GM13977 (cell line): ENCODE results near the gene CLDN20.

ENCODE experiments used
- DNase-seq: peaks from one replicate; pipeline ENCODE4 v3.0.0; 2012; ENCODE audit warnings: low spot score
- in situ Hi-C: fragments of 300-500 bp; cut with MboI; formaldehyde crosslinking; loops from one replicate; pipeline ENCODE4 v1.12.0; 2022; ENCODE audit warnings: low sequenced_read_pairs, low pct_unique_long_range_greater_than_20kb, mixed read lengths, inconsistent platforms; ENCODE audit not compliant: unreplicated experiment
- TF ChIP-seq, protein P1 (sequence below): IDR thresholded peaks from 2 replicates; pipeline ENCODE4 v1.5.1; 2012; ENCODE audit warnings: mild to moderate bottlenecking, control low read depth; ENCODE audit not compliant: insufficient read depth; ENCODE audit errors: extremely low read depth, missing control alignments

CLDN20 gene

DNA sequence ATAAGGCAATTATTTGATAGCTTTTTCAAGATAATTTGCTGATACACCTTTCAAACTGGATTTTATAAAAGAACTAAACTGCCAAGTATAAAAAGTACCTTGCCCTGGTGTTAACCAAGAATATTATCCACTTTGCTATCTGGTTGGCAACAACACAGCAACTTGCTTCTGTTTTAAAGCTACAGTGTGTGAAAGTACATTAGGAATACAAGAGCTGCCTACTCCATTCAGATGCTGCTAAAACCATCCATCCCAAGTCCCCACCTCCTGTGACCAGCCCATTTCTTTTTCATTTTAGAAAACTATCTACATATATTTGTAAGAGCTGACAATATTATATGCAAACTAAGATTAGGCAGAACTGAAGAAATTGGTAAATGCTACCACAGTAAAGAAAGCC lies 12.8 kb downstream of the CLDN20 start:
- in situ Hi-C loops: no loop called here
- TF ChIP-seq, protein P1, sequence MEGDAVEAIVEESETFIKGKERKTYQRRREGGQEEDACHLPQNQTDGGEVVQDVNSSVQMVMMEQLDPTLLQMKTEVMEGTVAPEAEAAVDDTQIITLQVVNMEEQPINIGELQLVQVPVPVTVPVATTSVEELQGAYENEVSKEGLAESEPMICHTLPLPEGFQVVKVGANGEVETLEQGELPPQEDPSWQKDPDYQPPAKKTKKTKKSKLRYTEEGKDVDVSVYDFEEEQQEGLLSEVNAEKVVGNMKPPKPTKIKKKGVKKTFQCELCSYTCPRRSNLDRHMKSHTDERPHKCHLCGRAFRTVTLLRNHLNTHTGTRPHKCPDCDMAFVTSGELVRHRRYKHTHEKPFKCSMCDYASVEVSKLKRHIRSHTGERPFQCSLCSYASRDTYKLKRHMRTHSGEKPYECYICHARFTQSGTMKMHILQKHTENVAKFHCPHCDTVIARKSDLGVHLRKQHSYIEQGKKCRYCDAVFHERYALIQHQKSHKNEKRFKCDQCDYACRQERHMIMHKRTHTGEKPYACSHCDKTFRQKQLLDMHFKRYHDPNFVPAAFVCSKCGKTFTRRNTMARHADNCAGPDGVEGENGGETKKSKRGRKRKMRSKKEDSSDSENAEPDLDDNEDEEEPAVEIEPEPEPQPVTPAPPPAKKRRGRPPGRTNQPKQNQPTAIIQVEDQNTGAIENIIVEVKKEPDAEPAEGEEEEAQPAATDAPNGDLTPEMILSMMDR: no peak
- no peak for DNase-seq

- in situ Hi-C loops: no loop called here
- TF ChIP-seq, protein P1: no peak
- no peak for DNase-seq
Measured at GRCh38 chr6:155278319-155279049, 14.7 kb downstream of the CLDN20 start.

- TF ChIP-seq, protein P1: no peak
- DNase-seq: no peak
- in situ Hi-C loops: no loop called here
Measured at GRCh38 chr6:155284775-155285174, 21.0 kb downstream of the CLDN20 start.

- in situ Hi-C loops: no loop called here
- no peak for DNase-seq
- TF ChIP-seq, protein P1: no peak
Measured at GRCh38 chr6:155287762-155288161, 23.9 kb downstream of the CLDN20 start.

DNA sequence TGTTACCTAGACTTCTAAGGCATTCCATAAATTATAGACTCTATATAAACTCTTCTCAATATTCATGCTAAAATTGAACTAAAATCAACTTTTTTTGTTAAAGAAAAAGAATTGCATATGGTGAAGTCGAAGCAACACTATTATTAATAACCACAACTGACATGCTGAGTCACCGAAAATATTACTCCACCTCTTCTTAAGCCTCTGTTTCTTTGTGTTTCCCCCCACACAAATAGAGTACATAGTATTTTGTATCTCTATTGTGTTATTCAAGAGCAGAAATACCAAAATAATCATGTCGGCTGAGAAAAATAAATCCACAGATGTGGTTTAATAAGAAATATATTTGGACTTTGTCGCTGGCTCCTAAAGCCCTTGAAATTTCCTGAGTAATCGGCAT lies 26.7 kb downstream of the CLDN20 start:
- in situ Hi-C loops: no loop called here
- no peak for DNase-seq
- TF ChIP-seq, protein P1: no peak

DNA sequence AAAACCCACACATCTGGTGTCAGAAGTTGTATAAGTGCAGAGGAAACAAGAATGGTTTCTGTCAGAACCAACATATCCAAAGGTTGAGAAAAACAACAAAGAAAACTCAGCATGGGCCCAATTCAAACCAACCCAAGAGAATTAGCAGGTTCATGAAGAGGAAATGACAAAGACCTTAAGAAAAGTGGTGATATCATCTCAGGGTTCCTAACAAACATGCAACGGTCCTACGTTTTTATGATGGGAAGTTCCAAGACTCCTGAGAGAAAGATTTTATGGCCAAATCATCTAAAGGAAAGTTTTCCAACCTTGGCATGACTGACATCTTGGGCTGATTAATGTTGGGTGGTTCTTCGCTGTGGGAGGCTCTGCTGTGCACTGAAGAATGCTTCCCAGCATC lies 27.5 kb downstream of the CLDN20 start:
- TF ChIP-seq, protein P1: no peak
- in situ Hi-C loops: no loop called here
- DNase-seq: no peak
